IMR-90 (cell line): ENCODE measurements around the gene FUT1. TPM values are rescaled to one million over a fixed set of nuclear protein-coding genes. Genes with fewer than 3 reads are reported as not detected.

ENCODE experiments used
- ATAC-seq: fragments of 200-7000 bp; cut with Tn5 transposase; 2 replicates; pipeline ENCODE4 v1.9.1; 2020; ENCODE audit warnings: low read depth, mild to moderate bottlenecking, moderate library complexity
- BruUV-seq: library from RNA; stranded (reverse); fragments of 400-500 nt; replicated peaks from 2 replicates; lab custom pipeline; 2021; lab: Mats Ljungman, UMichigan
- CTCF ChIA-PET: fragments of 300-600 bp; formaldehyde crosslinking; extraction: SDS; loops from one replicate; lab custom pipeline; 2021; ENCODE audit warnings: antibody characterized with exemption; lab: Yijun Ruan, JAX
- POLR2A ChIA-PET: fragments of 300-600 bp; sonication (Branson Sonifier 250); formaldehyde crosslinking; loops from one replicate; lab custom pipeline; 2022; ENCODE audit warnings: antibody characterized with exemption; ENCODE audit not compliant: unreplicated experiment; lab: Charles Lee
- DNase-seq: peaks from one replicate; pipeline ENCODE4 v3.0.0; 2013
- H2AFZ ChIP-seq: replicated peaks from 2 replicates; pipeline ENCODE3; 2013; ENCODE audit warnings: low read length, mild to moderate bottlenecking; ENCODE audit not compliant: poor library complexity
- H2AK5ac ChIP-seq: 2 replicates; pipeline ENCODE4 v1.6.1; 2013; ENCODE audit warnings: low read depth, low read length, inconsistent platforms
- H2AK9ac ChIP-seq: replicated peaks from 2 replicates; pipeline ENCODE3; 2013; ENCODE audit warnings: mild to moderate bottlenecking, low read depth, low read length, moderate library complexity; ENCODE audit not compliant: poor library complexity
- H2BK120ac ChIP-seq: 2 replicates; pipeline ENCODE4 v1.6.1; 2013; ENCODE audit warnings: low read depth, low read length, inconsistent platforms
- H2BK15ac ChIP-seq: 3 replicates; pipeline ENCODE4 v1.6.1; 2013; ENCODE audit warnings: low read depth, low read length, inconsistent platforms
- H2BK20ac ChIP-seq: 2 replicates; pipeline ENCODE4 v1.6.1; 2013; ENCODE audit warnings: low read depth, mild to moderate bottlenecking, inconsistent platforms, low read length, moderate library complexity
- H2BK5ac ChIP-seq: 2 replicates; pipeline ENCODE4 v1.6.1; 2013; ENCODE audit warnings: mild to moderate bottlenecking, low read depth, low read length, inconsistent platforms; ENCODE audit not compliant: poor library complexity, severe bottlenecking
- H3K14ac ChIP-seq: replicated peaks from 2 replicates; pipeline ENCODE4 v1.6.1; 2013; ENCODE audit warnings: low read depth, low read length, inconsistent platforms
- H3K18ac ChIP-seq: 2 replicates; pipeline ENCODE4 v1.6.1; 2013; ENCODE audit warnings: low read depth, low read length, control low read depth
- H3K23ac ChIP-seq: 2 replicates; pipeline ENCODE4 v1.6.1; 2013; ENCODE audit warnings: low read depth, low read length, inconsistent platforms
- H3K27ac ChIP-seq: 2 replicates; pipeline ENCODE4 v1.5.1; 2013; ENCODE audit warnings: mild to moderate bottlenecking, control low read depth, low read length; ENCODE audit not compliant: insufficient read depth
- H3K27me3 ChIP-seq: 2 replicates; pipeline ENCODE4 v1.6.1; 2013; ENCODE audit warnings: low read length; ENCODE audit not compliant: control insufficient read depth, insufficient read depth
- H3K36me3 ChIP-seq: 2 replicates; pipeline ENCODE4 v1.6.1; 2013; ENCODE audit warnings: low read length, mixed read lengths; ENCODE audit not compliant: control insufficient read depth, insufficient read depth
- H3K4ac ChIP-seq: 2 replicates; pipeline ENCODE4 v1.6.1; 2013; ENCODE audit warnings: low read depth, low read length, inconsistent platforms
- H3K4me1 ChIP-seq: 2 replicates; pipeline ENCODE4 v1.6.1; 2013; ENCODE audit warnings: low read length, mixed read lengths; ENCODE audit not compliant: control insufficient read depth, insufficient read depth
- H3K4me2 ChIP-seq: 2 replicates; pipeline ENCODE4 v1.6.1; 2013; ENCODE audit warnings: low read depth, mild to moderate bottlenecking, control low read depth, low read length, moderate library complexity
- H3K4me3 ChIP-seq: 2 replicates; pipeline ENCODE4 v1.5.1; 2013; ENCODE audit warnings: low read depth, mild to moderate bottlenecking, control low read depth, low read length, moderate library complexity; ENCODE audit not compliant: insufficient read depth
- H3K56ac ChIP-seq: 2 replicates; pipeline ENCODE4 v1.6.1; 2013; ENCODE audit warnings: low read length, inconsistent platforms; ENCODE audit not compliant: insufficient read depth; ENCODE audit errors: extremely low read depth
- H3K79me1 ChIP-seq, 2 experiments: 2 replicates each; pipeline ENCODE4 v1.6.1; 2013; ENCODE audit warnings: low read length in 2 of 2, inconsistent platforms in 1 of 2, low read depth in 1 of 2
- H3K9ac ChIP-seq: 2 replicates; pipeline ENCODE4 v1.6.1; 2013; ENCODE audit warnings: low read depth, low read length, control low read depth
- H3K9me1 ChIP-seq: 2 replicates; pipeline ENCODE4 v1.6.1; 2013; ENCODE audit warnings: low read length, inconsistent platforms; ENCODE audit not compliant: insufficient read depth
- H3K9me3 ChIP-seq: 2 replicates; pipeline ENCODE4 v1.6.1; 2013; ENCODE audit warnings: low read length; ENCODE audit not compliant: control insufficient read depth, insufficient read depth
- H4K20me1 ChIP-seq: 2 replicates; pipeline ENCODE4 v1.6.1; 2013; ENCODE audit warnings: low read length, inconsistent platforms; ENCODE audit not compliant: insufficient read depth
- H4K5ac ChIP-seq: 2 replicates; pipeline ENCODE4 v1.6.1; 2013; ENCODE audit warnings: mild to moderate bottlenecking, low read depth, low read length, control low read depth
- H4K8ac ChIP-seq, 2 experiments: 2 replicates each; pipeline ENCODE4 v1.6.1; 2013; ENCODE audit warnings: low read depth in 2 of 2, low read length in 2 of 2, control low read depth in 1 of 2, inconsistent platforms in 1 of 2
- H4K91ac ChIP-seq: 2 replicates; pipeline ENCODE4 v1.6.1; 2013; ENCODE audit warnings: low read depth, low read length, inconsistent platforms; ENCODE audit not compliant: insufficient read depth
- BHLHE40 ChIP-seq: fragments of 150-350 bp; IDR thresholded peaks from 2 replicates; pipeline ENCODE4 v1.6.1; 2016; ENCODE audit warnings: mild to moderate bottlenecking, low read depth, low read length
- CEBPB ChIP-seq: IDR thresholded peaks from 2 replicates; pipeline ENCODE4 v1.6.1; 2012; ENCODE audit warnings: low read depth, low read length, improper control_type of control experiment
- MAFK ChIP-seq: IDR thresholded peaks from 2 replicates; pipeline ENCODE4 v1.6.1; 2012; ENCODE audit warnings: low read depth, low read length, improper control_type of control experiment
- MXI1 ChIP-seq: IDR thresholded peaks from 2 replicates; pipeline ENCODE4 v1.6.1; 2012; ENCODE audit warnings: low read depth, mild to moderate bottlenecking, low read length, moderate library complexity, borderline replicate concordance
- POLR2A ChIP-seq: IDR thresholded peaks from 2 replicates; pipeline ENCODE4 v1.6.1; 2012; ENCODE audit warnings: mild to moderate bottlenecking, low read depth, low read length
- RCOR1 ChIP-seq: IDR thresholded peaks from 2 replicates; pipeline ENCODE4 v1.6.1; 2012; ENCODE audit warnings: mild to moderate bottlenecking, low read length, improper control_type of control experiment; ENCODE audit not compliant: insufficient replicate concordance
- SMC3 ChIP-seq: fragments of 150-350 bp; IDR thresholded peaks from 2 replicates; pipeline ENCODE4 v1.6.1; 2016; ENCODE audit warnings: low read depth, mild to moderate bottlenecking, antibody characterized with exemption, low read length, moderate library complexity
- WGBS, 2 experiments: methylation state at CpG; one replicate each; pipeline versions ENCODE4 v1.1.5 to v1.1.7; 2013; ENCODE audit warnings: missing lambda C conversion rate in 2 of 2; ENCODE audit not compliant: insufficient read length in 1 of 2; ENCODE audit errors: extremely low coverage in 2 of 2; 5-methylcytosine and 5-hydroxymethylcytosine counted together
- dilution Hi-C: fragments of 300-500 bp; cut with HindIII; formaldehyde crosslinking; loops from one replicate; pipeline ENCODE4 v1.14.3; 2018; ENCODE audit warnings: low sequenced_read_pairs; ENCODE audit not compliant: unreplicated experiment
- in situ Hi-C: fragments of 300-500 bp; cut with MboI; formaldehyde crosslinking; loops from 3 replicates; pipeline ENCODE4 v1.14.3; 2019; ENCODE audit warnings: low sequenced_read_pairs, inconsistent platforms, mixed read lengths
- intact Hi-C: fragments of 100-400 bp; cut with micrococcal nuclease; formaldehyde crosslinking; loops from 2 replicates; pipeline ENCODE4 v1.10.0; 2022
- polyA plus RNA-seq, 3 experiments: library from polyadenylated mRNA; depleted of rRNA; stranded (reverse); fragments of >200 nt; gene quantifications; 2 replicates each; pipeline ENCODE4 v1.2.3, GENCODE V29; 2012; ENCODE audit warnings: low replicate concordance in 1 of 3
- total RNA-seq: library from RNA; depleted of rRNA; stranded (reverse); fragments of >200 nt; gene quantifications from 2 replicates; pipeline ENCODE4 v1.2.3, GENCODE V29; 2012

Gene FUT1
- total and polyA plus RNA-seq, 2 of the 4 experiments (the other 2 are of a cell fraction), result 0.09 to 0.18 TPM

DNA sequence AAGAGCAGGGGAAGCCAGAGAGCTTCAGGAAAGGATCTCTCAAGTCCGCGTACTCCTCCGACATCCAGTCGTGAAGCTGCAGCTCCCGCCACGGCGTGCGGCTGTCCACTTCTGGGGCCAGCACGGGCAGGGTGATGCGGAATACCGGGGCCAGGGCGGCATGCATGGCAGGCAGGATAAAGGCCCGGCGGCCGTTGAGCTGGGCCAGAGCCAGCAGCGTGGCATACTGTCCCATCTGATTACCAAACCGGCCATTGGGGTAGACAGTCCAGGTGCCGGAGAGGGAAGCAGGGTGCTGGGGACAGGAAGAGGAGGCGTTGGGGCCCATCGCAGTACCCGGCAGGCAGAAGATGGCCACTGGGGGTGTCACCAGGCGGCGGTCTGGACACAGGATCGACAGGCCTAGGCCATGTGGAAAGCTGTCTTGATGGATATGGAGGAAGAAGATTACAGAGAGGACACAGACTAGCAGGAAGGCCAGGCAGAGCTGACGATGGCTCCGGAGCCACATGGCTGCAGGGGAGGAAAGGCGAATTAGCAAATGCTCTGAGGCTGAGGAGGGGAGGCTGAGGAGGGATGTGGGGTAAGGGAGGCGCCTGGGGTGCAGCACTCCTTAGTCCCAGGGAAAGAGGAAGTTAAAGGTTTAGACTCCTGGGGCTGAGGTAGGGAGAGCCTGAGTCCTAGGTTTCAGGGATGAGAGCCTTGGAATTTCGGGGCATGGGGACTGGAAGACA is 1.5 kb downstream of the FUT1 start:
- no peak for ATAC-seq
- H3K4me1 ChIP-seq, result peaks cover 4% of the 10 kb centered on the region; the same call in 1 of the 2 replicates

More for the DNA sequence above, 1.5 kb downstream of the FUT1 start:
- Histone ChIP-seq H3K36me3 (no peaks in the 10 kb centered on the region), H3K27me3 (peaks cover 30% of the 10 kb centered on the region), H3K27ac (no peak overlapping the region), H2BK20ac (no peak overlapping the region), H4K91ac (no peak overlapping the region), H2AFZ (peak overlapping the region; percentile 32), H3K4me2 (no peak overlapping the region), H4K8ac (no peak overlapping the region), H2AK5ac (no peak overlapping the region), H3K9me3 (no peaks in the 10 kb centered on the region), H4K20me1 (no peaks in the 10 kb centered on the region), H3K9me1 (no peaks in the 10 kb centered on the region), H3K4ac (no peak overlapping the region), H3K79me1 (no peaks in the 10 kb centered on the region), H3K18ac (no peak overlapping the region), H2AK9ac (no peak overlapping the region), H3K4me3 (no peak overlapping the region), H3K56ac (no peak overlapping the region), H3K14ac (no peak overlapping the region), H2BK120ac (no peak overlapping the region), H3K9ac (no peak overlapping the region), H2BK15ac (no peak overlapping the region), H3K23ac (no peak overlapping the region), H2BK5ac (no peak overlapping the region), H4K5ac (no peak overlapping the region)
- in situ Hi-C loops (no loop called here), dilution Hi-C loops (no loop called here), intact Hi-C loops (no loop called here)
- no TSS peak for BruUV-seq
- DNase-seq, result no peak
- whole genome bisulfite sequencing, 2 experiments, result 89% methylated on average over 28 of the region's 29 CpGs; no CpG with 5 or more reads in 1 of the 2 experiments
- ChIA-PET CTCF (interaction anchor here (0.6 kb wide), 1 partner anchor 161 kb away, joined by 4 read pairs; no protein-coding TSS in a partner anchor), POLR2A (no interaction called here)
- TF ChIP-seq CEBPB (no peak), MAFK (no peak), BHLHE40 (no peak), POLR2A (no peak), MXI1 (no peak), SMC3 (no peak), RCOR1 (no peak)
